ENCODE measurements around the gene GRIA3.

Gene GRIA3

GRCh38 chrX:123184219-123184865 lies at the start of gene GRIA3:
GRIA3 (plus strand) TSS chrX:123184278; CDS start chrX:123184536, 258 bp downstream.
- DNase-seq: no peak
- no peak for TF ChIP-seq POLR2A (IDR thresholded peaks at IDR 0.05; ENCODE audit: low read length)
- no peak for TF ChIP-seq GATA1 (IDR thresholded peaks at IDR 0.05; ENCODE audit: low read depth, low read length)

DNA sequence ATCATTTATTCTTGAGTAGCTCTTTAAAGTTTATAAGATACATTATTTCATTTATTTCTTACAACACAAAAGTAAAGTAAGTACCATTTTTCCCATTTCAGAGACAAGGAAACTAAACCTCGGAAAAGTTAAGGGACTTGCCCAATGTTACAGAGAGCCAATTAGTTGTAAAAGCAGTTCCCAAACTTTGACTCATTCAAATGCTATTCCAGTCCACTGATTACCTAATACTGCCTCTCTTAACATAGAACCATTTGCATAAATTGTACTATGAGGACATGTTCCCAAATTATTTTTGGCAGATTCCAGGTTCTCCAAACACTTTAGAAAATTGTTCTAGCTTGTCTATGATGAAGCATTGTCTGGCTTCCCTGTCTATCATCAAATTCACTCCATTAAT lies 45.6 kb upstream of the GRIA3 start:
- DNase-seq: no peak
- no peak for TF ChIP-seq POLR2A (IDR thresholded peaks at IDR 0.05; ENCODE audit: low read length)
- no peak for TF ChIP-seq GATA1 (IDR thresholded peaks at IDR 0.05; ENCODE audit: low read depth, low read length)

GRCh38 chrX:123140454-123140853 lies 43.6 kb upstream of the GRIA3 start:
- no peak for DNase-seq
- no peak for TF ChIP-seq GATA1 (IDR thresholded peaks at IDR 0.05; ENCODE audit: low read depth, low read length)
- no peak for TF ChIP-seq POLR2A (IDR thresholded peaks at IDR 0.05; ENCODE audit: low read length)

DNA sequence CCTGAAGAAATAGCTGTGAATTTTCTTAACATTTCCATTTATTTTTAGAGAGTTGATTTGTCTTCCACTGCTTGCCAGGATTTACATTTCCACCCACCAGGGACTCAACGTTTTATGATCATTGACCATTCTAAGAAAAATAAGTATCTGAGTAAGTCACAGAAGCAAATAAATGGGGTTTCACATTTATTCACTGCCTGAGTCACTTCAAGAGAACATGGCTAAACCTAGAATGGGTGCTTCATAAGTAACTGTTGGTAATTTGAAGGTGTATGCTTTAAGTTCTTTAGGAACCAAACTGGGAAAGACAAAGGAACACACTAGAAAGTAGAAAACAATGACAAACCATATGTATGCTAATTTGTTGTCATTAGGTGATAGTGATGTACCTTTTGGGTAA lies 43.2 kb upstream of the GRIA3 start:
- TF ChIP-seq GATA1 (IDR thresholded peaks at IDR 0.05; ENCODE audit: low read depth, low read length) (no peak), POLR2A (IDR thresholded peaks at IDR 0.05; ENCODE audit: low read length) (no peak)
- no peak for DNase-seq

DNA sequence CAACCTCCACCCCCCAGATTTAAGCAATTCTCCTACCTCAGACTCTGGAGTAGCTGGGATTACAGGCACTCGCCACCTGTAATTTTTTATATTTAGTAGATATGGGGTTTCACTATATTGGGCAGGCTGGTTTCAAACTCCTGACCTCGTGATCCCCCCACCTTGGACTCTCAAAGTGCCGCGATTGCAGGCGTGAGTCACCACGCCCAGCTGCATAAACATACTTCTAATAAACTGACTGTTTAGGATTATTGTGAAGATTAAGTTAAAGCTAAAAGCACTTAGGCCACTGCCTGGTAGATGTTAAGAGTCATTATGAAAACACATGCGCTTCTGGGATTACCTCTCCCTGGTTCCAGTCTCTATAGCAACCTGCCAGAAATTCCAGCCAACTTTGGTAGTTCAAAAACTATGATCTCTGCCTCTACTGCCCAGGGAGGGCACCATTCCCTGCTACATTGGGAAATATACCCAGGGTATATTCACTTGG lies 30.2 kb upstream of the GRIA3 start:
- no peak for DNase-seq
- TF ChIP-seq GATA1 (IDR thresholded peaks at IDR 0.05; ENCODE audit: low read depth, low read length): no peak
- TF ChIP-seq POLR2A (IDR thresholded peaks at IDR 0.05; ENCODE audit: low read length): no peak

DNA sequence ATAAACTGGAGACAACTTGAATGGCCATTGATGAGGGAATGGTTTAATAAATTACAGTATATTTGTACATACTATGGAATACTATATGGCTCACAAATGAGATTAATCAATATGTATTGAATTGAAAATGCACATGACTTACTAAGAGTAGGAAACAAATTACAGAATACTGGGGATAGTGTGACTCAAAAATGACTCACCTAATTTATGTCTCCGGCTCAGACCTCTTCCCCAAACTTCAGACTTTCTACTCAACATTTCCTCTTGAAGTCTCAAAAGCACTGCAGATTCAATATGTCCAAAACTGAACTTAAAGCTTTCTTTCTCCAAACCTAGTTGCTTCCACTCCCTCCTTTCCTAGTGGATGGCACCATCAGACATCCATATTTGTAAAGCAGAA lies 28.8 kb upstream of the GRIA3 start:
- TF ChIP-seq POLR2A (IDR thresholded peaks at IDR 0.05; ENCODE audit: low read length): no peak
- no peak for TF ChIP-seq GATA1 (IDR thresholded peaks at IDR 0.05; ENCODE audit: low read depth, low read length)
- DNase-seq: no peak

GRCh38 chrX:123157586-123157985 lies 26.5 kb upstream of the GRIA3 start:
- no peak for DNase-seq
- TF ChIP-seq GATA1 (IDR thresholded peaks at IDR 0.05; ENCODE audit: low read depth, low read length): no peak
- TF ChIP-seq POLR2A (IDR thresholded peaks at IDR 0.05; ENCODE audit: low read length): no peak

GRCh38 chrX:123159403-123159802 lies 24.7 kb upstream of the GRIA3 start:
- no peak for TF ChIP-seq POLR2A (IDR thresholded peaks at IDR 0.05; ENCODE audit: low read length)
- TF ChIP-seq GATA1 (IDR thresholded peaks at IDR 0.05; ENCODE audit: low read depth, low read length): no peak
- no peak for DNase-seq

- DNase-seq: no peak
- TF ChIP-seq GATA1 (IDR thresholded peaks at IDR 0.05; ENCODE audit: low read depth, low read length): no peak
- TF ChIP-seq POLR2A (IDR thresholded peaks at IDR 0.05; ENCODE audit: low read length): no peak
These were observed 16.5 kb upstream of the GRIA3 start for GRCh38 chrX:123167621-123168020.

GRCh38 chrX:123169247-123169901 lies 14.7 kb upstream of the GRIA3 start:
- TF ChIP-seq GATA1 (IDR thresholded peaks at IDR 0.05; ENCODE audit: low read depth, low read length): no peak
- no peak for TF ChIP-seq POLR2A (IDR thresholded peaks at IDR 0.05; ENCODE audit: low read length)
- DNase-seq: no peak

- DNase-seq: no peak
- TF ChIP-seq POLR2A (IDR thresholded peaks at IDR 0.05; ENCODE audit: low read length) (no peak), GATA1 (IDR thresholded peaks at IDR 0.05; ENCODE audit: low read depth, low read length) (no peak)
These were observed 13.5 kb upstream of the GRIA3 start for GRCh38 chrX:123170546-123170945.

DNA sequence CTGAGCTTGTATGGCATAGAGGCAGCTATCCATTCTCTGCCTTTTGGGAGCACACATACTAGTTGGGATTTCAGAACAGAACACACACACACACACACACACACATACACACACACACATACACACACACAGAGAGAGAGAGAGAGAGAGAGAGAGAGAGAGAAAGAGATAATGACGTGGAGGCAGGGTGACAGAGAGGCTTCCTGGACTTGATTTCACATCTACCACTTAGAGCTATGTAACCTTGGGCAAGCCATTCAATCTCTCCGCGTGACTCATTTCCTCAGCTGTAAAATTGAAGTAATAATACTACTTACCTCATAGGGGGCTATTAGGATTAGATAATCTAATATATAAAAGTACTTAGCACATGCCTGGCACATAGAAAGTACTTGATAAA lies 12.3 kb upstream of the GRIA3 start:
- DNase-seq: no peak
- TF ChIP-seq GATA1 (IDR thresholded peaks at IDR 0.05; ENCODE audit: low read depth, low read length) (no peak), POLR2A (IDR thresholded peaks at IDR 0.05; ENCODE audit: low read length) (no peak)

DNA sequence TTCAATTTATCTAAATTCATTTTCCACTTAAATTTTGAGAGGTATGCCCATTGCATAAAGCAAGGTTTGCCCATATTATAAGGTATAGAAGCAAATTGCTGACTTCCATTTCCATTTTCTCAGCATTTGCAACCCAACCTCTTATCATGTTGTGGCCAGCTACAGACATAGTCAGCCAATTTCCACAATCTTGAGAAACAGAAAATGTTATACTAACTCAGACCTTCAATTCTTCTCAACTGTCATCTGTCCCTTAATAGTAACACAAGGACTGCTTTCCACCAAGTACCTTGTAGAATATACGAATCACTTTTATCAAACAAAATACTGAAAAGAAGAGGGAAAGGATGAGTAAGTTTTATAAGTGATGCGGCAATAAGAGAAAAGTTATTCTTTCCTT lies 11.2 kb upstream of the GRIA3 start:
- peak; percentile 2 to 21 for DNase-seq
- TF ChIP-seq POLR2A (IDR thresholded peaks at IDR 0.05; ENCODE audit: low read length) (no peak), GATA1 (IDR thresholded peaks at IDR 0.05; ENCODE audit: low read depth, low read length) (no peak)

GRCh38 chrX:123173833-123174232 lies 10.2 kb upstream of the GRIA3 start:
- no peak for TF ChIP-seq GATA1 (IDR thresholded peaks at IDR 0.05; ENCODE audit: low read depth, low read length)
- TF ChIP-seq POLR2A (IDR thresholded peaks at IDR 0.05; ENCODE audit: low read length): no peak
- DNase-seq: peak; percentile 6 to 17
